GM18505 (cell line): ENCODE data around the gene QRFPR.
"Not testable (repeated sequence)": the region's sequence is repeated elsewhere in the genome, so short reads cannot be mapped to it uniquely, and the experiment has no call there.

Experiments used
- ATAC-seq: cut with Tn5 transposase; IDR thresholded peaks from one replicate; pipeline ENCODE4 v1.9.1; 2021; ENCODE audit not compliant: unreplicated experiment
- POLR2A ChIP-seq: IDR thresholded peaks from 4 replicates; pipeline ENCODE4 v1.6.1; 2011; ENCODE audit warnings: borderline replicate concordance; ENCODE audit not compliant: insufficient read depth, insufficient read length; ENCODE audit errors: extremely low read depth

Gene QRFPR

GRCh38 chr4:121370729-121371325 lies 10.0 kb downstream of the QRFPR start:
- no peak for ATAC-seq
- no peak for TF ChIP-seq POLR2A

- no peak for TF ChIP-seq POLR2A
- no peak for ATAC-seq
Measured at GRCh38 chr4:121360495-121360894, 20.3 kb downstream of the QRFPR start.

- TF ChIP-seq POLR2A, result no peak
- no peak for ATAC-seq
Measured at GRCh38 chr4:121358473-121358872, 22.3 kb downstream of the QRFPR start.

- TF ChIP-seq POLR2A, result no peak
- ATAC-seq, result no peak
Measured at GRCh38 chr4:121353213-121353612, 27.6 kb downstream of the QRFPR start.

GRCh38 chr4:121344098-121344497 lies 36.7 kb downstream of the QRFPR start:
- ATAC-seq, result no peak

GRCh38 chr4:121340247-121340646 lies 40.6 kb downstream of the QRFPR start:
- TF ChIP-seq POLR2A, result no peak
- ATAC-seq, result no peak

More at GRCh38 chr4:121344098-121344497, 36.7 kb downstream of the QRFPR start:
- TF ChIP-seq POLR2A, result no peak

- no peak for ATAC-seq
- no peak for TF ChIP-seq POLR2A
Measured at GRCh38 chr4:121339824-121340223, 41.0 kb downstream of the QRFPR start.

GRCh38 chr4:121339307-121339706 lies 41.5 kb downstream of the QRFPR start:
- no peak for ATAC-seq
- TF ChIP-seq POLR2A, result no peak

- no peak for TF ChIP-seq POLR2A
- ATAC-seq, result no peak
Measured at GRCh38 chr4:121338518-121338917, 42.3 kb downstream of the QRFPR start.

GRCh38 chr4:121336706-121337105 lies 44.1 kb downstream of the QRFPR start:
- no peak for TF ChIP-seq POLR2A
- no peak for ATAC-seq

GRCh38 chr4:121330180-121330665 lies 50.6 kb downstream of the QRFPR start:
- no peak for TF ChIP-seq POLR2A
- ATAC-seq, result no peak

- no peak for TF ChIP-seq POLR2A
- ATAC-seq, result no peak
Measured at GRCh38 chr4:121326597-121326996, 54.2 kb downstream of the QRFPR start.

GRCh38 chr4:121324331-121324730 lies 56.5 kb downstream of the QRFPR start:
- no peak for ATAC-seq
- TF ChIP-seq POLR2A, result no peak

- TF ChIP-seq POLR2A, result no peak
- ATAC-seq, result no peak
Measured at GRCh38 chr4:121321466-121321865, 59.4 kb downstream of the QRFPR start.

GRCh38 chr4:121316091-121316490 lies 64.7 kb downstream of the QRFPR start:
- TF ChIP-seq POLR2A, result no peak
- ATAC-seq, result no peak

- not testable (repeated sequence) for ATAC-seq
Measured at GRCh38 chr4:121313430-121313829, 67.4 kb downstream of the QRFPR start.
